Kidney epithelial cell (primary cell): ENCODE data around the gene RANBP1. TPM values are rescaled to one million over a fixed set of nuclear protein-coding genes. Genes with fewer than 3 reads are reported as not detected.

Experiments used
- DNase-seq: peaks from one replicate; pipeline ENCODE4 v3.0.0-alpha.2; 2010; ENCODE audit warnings: low read depth
- H3K27me3 ChIP-seq: 2 replicates; pipeline ENCODE4 v1.6.0; 2011; ENCODE audit warnings: low read length; ENCODE audit not compliant: control insufficient read depth, insufficient read depth
- H3K36me3 ChIP-seq: 2 replicates; pipeline ENCODE4 v1.5.1; 2011; ENCODE audit warnings: low read length; ENCODE audit not compliant: control insufficient read depth, insufficient read depth
- H3K4me3 ChIP-seq: 2 replicates; pipeline ENCODE4 v1.5.1; 2011; ENCODE audit warnings: low read depth, mild to moderate bottlenecking, control low read depth, low read length
- CTCF ChIP-seq: IDR thresholded peaks from 2 replicates; pipeline ENCODE4 v1.5.1; 2011; ENCODE audit warnings: mild to moderate bottlenecking, moderate library complexity, low read length, control low read depth, inconsistent platforms; ENCODE audit not compliant: insufficient read depth, poor library complexity, severe bottlenecking
- total RNA-seq: library from RNA; depleted of rRNA; stranded (reverse); fragments of >200 nt; gene quantifications from 2 replicates; pipeline ENCODE4 v1.2.3, GENCODE V29; 2015

Gene RANBP1
- total RNA-seq, 1 donor from 2014 or later, result 360 TPM

- Histone ChIP-seq H3K36me3 (no peaks in the 10 kb centered on the region), H3K4me3 (peak overlapping the region; percentile 78), H3K27me3 (no peaks in the 10 kb centered on the region)
- no peak for DNase-seq
- no peak for TF ChIP-seq CTCF
Observed at GRCh38 chr22:20131859-20132685, 16.2 kb downstream of the RANBP1 start.

GRCh38 chr22:20132686-20133246 is 16.9 kb downstream of the RANBP1 start:
- DNase-seq, result no peak
- TF ChIP-seq CTCF, result no peak
- no peaks in the 10 kb centered on the region for H3K27me3 ChIP-seq

GRCh38 chr22:20133930-20134549 is 18.1 kb downstream of the RANBP1 start:
- Histone ChIP-seq H3K27me3 (no peaks in the 10 kb centered on the region), H3K4me3 (no peak overlapping the region), H3K36me3 (no peaks in the 10 kb centered on the region)
- no peak for TF ChIP-seq CTCF
- DNase-seq, result no peak

More at GRCh38 chr22:20132686-20133246, 16.9 kb downstream of the RANBP1 start:
- no peaks in the 10 kb centered on the region for H3K36me3 ChIP-seq
- peak overlapping the region; percentile 78 for H3K4me3 ChIP-seq

GRCh38 chr22:20135265-20135664 is 19.4 kb downstream of the RANBP1 start:
- no peak for DNase-seq
- H3K4me3 ChIP-seq, result no peak overlapping the region
- TF ChIP-seq CTCF, result no peak
- no peaks in the 10 kb centered on the region for H3K27me3 ChIP-seq
- H3K36me3 ChIP-seq, result no peaks in the 10 kb centered on the region

- Histone ChIP-seq H3K4me3 (no peak overlapping the region), H3K36me3 (no peaks in the 10 kb centered on the region), H3K27me3 (no peaks in the 10 kb centered on the region)
- no peak for TF ChIP-seq CTCF
- no peak for DNase-seq
Observed at GRCh38 chr22:20135806-20136602, 20.1 kb downstream of the RANBP1 start.
